Esophagus mucosa (tissue), 1 donor: ENCODE results near the gene ZFAND3. TPM values are rescaled to one million over a fixed set of nuclear protein-coding genes. Genes with fewer than 3 reads are reported as not detected.

Experiments used
- ATAC-seq: fragments of 200-7000 bp; cut with Tn5 transposase; one replicate; pipeline ENCODE4 v1.9.1; 2020
- total RNA-seq: library from RNA; stranded (reverse); gene quantifications from one replicate; pipeline ENCODE4 v1.2.4, GENCODE V29; 2023
- donor health status: DM: yes; HTN: yes; CAD: no.

ZFAND3 gene, protein sequence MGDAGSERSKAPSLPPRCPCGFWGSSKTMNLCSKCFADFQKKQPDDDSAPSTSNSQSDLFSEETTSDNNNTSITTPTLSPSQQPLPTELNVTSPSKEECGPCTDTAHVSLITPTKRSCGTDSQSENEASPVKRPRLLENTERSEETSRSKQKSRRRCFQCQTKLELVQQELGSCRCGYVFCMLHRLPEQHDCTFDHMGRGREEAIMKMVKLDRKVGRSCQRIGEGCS
- 42.6 TPM for total RNA-seq

DNA sequence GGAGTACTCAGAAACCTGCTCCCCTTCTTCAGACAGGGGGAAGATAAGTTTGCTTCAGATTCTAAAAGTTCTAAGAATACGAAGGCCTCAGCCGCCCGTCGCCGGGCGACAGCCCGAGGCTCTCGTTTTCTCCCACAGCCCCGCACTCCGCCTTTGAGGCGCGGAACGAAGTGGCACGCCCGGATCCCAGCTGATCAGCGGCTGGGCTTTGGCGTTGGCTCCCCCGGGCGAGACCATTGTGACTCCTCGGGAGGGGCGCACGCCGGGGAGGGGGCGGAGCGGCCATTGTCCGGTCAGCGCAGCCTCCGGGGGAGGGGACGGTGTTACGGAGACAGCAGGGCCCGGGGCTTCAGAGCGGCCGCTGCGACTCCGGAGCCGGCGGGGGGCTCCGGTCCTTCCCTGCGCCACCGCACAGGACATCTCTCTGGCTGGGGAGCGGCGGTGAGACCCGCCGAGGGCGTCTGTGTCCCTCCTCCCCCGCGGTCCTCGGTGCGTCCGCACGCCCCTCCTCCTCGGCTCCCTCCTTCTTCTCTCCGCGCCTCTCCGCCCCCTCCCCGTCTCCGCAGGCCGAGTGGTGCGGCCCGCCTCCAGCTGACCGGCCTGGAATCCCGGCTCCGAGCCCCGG lies at the start of gene ZFAND3:
Gene ZFAND3, plus strand, starts transcription at position 551 of the 625 bp plus-strand sequence. CDS start 219 bp downstream, outside the sequence.
- ATAC-seq = peak; percentile 95

GRCh38 chr6:37774028-37774680 lies 45.4 kb upstream of the ZFAND3 start:
- ATAC-seq = no peak

DNA sequence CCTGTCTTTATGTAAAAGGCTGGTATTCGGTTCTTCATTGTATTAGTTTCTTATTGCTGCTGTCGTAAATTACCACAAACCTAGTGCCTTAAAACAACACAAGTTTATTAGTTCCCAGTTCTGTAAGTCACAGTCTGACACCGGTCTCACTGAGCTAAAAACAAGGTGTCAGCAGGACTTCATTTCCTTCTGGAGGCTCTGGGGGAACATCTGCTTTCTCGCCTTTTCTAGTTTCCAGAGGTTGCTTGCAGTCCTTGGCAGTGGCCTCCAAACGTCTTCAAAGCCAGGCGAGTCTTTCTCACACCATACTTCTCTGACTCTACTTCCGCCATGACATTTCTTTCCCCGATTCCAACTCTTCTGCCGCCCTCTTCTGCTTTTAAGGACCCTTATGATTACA lies 43.0 kb upstream of the ZFAND3 start:
- ATAC-seq = no peak

GRCh38 chr6:37777272-37777834 lies 42.2 kb upstream of the ZFAND3 start:
- ATAC-seq = no peak

- ATAC-seq = no peak
Measured at GRCh38 chr6:37779111-37779800, 40.3 kb upstream of the ZFAND3 start.

- ATAC-seq = no peak
Measured at GRCh38 chr6:37779902-37780628, 39.5 kb upstream of the ZFAND3 start.

- no peak for ATAC-seq
Measured at GRCh38 chr6:37781788-37782187, 37.7 kb upstream of the ZFAND3 start.

DNA sequence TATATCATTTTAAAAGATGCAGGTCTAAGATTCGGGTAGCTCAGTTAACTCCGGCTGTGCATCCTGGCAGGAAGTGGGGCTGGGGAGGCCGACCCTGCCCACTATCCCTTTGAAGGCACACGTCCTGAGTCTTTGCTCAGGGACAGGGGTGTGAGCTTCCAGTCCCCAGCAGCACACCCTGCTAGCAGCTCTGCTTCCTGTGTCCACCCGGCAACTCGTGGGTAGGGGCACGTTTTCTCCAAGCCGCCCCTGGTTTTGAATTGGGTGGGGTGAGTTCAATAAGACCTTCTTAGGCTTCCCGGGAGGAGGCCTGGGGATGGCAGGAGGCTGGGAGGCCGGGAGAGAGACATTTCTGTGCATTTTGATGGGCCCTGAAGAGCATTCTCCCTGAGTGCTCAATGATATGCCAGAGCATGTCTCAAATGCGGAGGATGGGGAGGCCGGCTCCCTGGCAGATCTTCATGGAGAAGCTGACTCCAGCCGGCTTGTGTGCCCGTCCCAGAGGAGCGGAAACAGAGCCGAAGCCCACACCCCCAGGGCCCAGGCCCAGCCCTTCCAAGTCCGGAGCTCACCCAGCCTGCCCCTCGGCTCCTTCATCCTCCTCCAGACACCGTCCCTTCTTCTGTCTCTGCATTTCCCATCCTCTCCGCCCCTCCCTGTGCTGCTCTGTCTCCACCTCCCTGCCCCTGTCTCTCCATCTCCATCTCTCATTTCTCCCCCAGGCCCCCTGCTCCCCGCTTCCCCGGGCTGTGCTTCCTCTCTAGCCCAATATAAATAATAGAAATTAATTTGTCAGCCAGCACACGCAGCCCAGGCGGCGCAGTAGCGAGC lies 36.3 kb upstream of the ZFAND3 start:
- peak; percentile 23 for ATAC-seq

DNA sequence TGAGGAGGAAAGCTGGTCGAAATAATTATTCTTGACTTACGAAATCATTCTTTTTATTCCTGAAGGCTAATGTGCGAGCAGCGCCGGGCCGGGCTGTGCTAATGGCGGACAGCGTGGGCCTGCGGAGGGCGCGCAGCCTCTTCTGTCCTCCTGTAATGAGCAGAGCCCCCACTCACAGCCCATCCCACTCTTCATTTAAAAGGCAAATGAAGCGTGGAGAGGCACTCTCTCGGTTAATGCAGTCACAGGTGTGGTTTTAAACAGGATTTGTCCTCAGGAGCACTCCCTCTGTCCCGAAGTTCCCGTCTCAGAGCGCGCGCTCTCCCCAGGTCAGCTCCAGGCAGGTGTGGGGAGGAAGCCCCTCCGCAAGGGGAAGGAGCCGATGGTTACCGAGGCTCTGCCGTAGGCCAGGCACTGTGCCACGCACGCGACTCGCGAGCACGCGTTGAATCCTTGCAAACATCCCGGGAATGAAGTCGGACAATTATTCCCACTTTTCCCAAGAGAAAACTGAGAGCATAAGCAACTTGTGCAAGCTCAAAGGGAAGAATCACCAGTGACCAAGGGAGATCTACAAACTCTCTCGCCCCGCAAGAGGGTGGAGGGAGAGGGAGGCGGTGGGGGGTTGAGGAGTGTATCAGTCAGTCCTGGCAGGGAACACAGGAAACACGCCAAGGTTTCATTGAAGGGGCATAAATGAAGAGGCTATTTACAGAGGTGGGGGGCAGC lies 35.5 kb upstream of the ZFAND3 start:
- peak; percentile 32 for ATAC-seq

- no peak for ATAC-seq
Measured at GRCh38 chr6:37784585-37784967, 35.0 kb upstream of the ZFAND3 start.

DNA sequence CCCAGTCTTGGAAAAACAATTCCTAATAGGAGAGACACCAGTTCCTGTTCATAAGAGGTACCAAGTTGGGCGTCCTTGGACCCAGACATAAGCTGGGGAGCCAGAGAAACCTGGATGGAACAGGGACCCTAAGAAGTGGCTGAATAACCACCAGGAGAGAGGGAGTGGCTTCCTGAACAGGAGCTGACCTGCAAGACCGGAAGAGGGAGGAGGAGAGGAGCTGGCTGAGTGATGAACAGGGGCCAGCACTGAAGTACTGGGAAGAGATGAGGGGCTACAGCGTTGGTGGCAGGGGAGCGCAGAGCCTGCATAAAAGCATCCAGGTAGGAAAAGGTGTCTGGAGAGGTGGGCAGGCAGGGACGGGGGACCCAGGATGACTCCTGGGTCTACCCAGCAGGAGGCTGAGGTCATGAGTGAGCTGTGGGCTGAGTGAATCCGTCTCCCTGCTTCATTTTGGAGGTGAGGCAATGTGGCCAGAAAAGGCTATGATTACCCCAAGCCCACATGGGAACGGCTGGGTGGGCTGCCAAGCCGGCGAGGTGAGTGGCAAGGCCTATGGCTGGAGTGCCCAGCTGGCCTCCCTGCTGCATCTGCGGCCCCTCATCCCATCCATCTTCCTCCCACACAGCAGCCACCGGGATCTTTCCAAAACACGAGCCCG lies 34.4 kb upstream of the ZFAND3 start:
- ATAC-seq = no peak

DNA sequence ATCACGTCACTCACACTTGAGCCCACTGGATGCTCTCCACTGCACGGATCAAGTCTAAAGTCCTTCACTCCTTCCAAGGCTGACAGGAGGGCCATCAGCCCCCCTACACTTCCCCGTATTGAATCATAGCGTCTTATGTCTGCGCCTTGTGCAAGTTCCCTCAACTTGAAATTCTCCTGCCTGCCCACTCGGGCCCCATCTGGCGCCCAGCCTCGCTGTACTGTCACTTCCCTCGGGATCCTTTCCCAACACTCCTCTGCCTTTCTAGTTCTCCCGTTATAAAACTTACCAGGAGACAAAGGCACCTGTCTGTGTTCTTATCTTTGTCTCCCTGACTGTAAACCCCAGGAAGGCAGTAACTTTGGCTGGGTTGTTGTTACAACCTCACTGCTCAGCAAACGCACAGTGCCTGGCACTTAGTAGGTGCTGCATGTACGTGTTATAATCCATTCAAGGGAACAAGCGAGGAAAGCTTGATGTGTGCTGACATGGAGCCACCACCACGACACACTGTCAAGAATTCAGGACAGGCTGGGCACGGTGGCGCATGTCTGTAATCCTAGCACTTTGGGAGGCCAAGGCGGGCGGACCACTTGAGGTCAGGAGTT lies 33.8 kb upstream of the ZFAND3 start:
- ATAC-seq = no peak

DNA sequence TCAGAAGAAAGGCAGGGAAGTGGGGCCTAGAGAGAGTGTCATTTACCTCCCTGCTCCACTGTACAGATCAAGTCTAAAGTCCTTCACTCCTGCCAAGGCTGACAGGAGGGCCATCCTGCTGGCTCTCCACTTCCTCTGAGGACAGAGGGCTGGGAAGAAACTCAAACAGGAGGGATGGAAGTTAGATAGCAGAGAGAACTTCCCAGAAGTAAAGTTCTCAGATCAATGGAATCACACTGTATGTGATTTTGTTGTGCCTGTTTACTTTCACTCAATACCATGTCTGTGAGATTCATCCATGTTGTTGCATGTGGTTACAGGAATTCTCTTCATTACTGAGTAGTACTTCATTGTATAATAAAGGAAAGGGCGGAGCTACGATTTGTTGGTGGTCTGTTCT lies 32.3 kb upstream of the ZFAND3 start:
- no peak for ATAC-seq

- ATAC-seq = no peak
Measured at GRCh38 chr6:37788259-37788658, 31.3 kb upstream of the ZFAND3 start.

- ATAC-seq = peak; percentile 100
Measured at GRCh38 chr6:37791156-37791919, 28.2 kb upstream of the ZFAND3 start.

DNA sequence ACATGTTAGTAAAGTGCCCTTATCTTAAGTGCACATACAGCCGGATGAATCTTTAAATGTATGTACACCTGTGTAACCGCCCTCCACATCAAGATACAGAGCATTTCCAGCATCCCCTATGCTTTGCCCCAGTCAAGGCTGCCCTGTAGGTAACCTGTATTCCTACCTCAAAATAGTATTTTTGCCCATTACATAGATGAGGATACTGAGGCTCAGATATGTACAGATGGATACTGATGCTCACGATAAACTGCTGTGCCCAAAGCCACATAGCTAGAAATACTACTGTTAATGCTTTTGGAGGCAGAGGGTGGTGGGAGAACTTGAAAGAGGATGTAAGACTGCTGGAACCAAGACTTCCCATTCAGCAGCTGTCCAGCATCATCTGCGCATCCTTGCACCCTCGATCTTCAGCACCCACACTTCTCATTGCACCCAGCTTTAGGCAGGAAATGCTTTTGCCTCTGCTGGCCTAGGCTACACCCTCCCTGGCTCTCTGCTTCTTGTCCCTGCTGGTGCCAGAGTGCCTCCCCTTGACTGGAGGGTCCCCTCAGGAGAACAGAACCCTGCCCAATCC lies 27.0 kb upstream of the ZFAND3 start:
- ATAC-seq = no peak

DNA sequence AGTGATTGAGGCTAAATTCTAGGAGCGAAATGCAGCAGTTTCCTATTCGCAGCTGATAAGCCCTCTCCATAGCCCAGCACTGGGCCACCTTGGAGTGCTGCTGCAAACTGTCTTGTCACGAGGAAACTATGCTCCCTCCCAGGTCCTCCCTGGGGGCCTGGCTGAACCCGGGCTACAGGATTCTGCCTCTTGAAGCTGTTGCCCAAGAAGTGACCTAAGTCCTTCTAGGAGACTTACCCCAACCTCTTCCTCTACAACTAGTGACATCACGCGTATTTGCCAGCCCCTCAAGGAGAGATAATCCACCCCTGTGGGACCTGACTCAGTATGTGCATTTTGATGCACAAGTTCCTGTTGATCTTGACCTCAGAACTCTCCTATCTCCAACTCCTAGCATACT lies 26.5 kb upstream of the ZFAND3 start:
- ATAC-seq = no peak

DNA sequence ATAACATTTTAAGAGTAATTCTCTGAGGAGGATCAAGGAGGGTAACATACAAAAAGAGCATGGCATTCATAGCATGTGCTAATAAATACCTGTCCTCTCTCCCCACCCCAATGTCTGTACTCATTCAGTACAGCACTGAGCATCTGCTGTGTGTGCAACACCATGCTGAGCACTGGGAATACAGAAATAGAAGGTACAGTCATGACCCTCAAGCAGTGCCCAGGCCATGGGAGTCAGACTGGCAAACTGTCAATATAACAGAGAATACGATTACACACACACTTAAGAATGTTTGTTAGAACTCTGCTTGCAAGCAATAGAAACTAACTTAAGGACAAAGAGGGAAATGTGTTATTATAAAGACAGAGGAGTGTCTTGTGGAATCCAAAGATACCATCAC lies 24.7 kb upstream of the ZFAND3 start:
- no peak for ATAC-seq
